IMR-90 (cell line): Measurements from ENCODE around the gene DCP1A. TPM values are rescaled to one million over a fixed set of nuclear protein-coding genes. Genes with fewer than 3 reads are reported as not detected.
A peak's percentile ranks its signal among the peaks of the same experiment; 100 is the strongest.

Experiments used
- ATAC-seq: fragments of 200-7000 bp; cut with Tn5 transposase; 2 replicates; pipeline ENCODE4 v1.9.1; 2020; ENCODE audit warnings: low read depth, mild to moderate bottlenecking, moderate library complexity
- BruUV-seq: library from RNA; stranded (reverse); fragments of 400-500 nt; replicated peaks from 2 replicates; lab custom pipeline; 2021; lab: Mats Ljungman, UMichigan
- CTCF ChIA-PET: fragments of 300-600 bp; formaldehyde crosslinking; extraction: SDS; loops from one replicate; lab custom pipeline; 2021; ENCODE audit warnings: antibody characterized with exemption; lab: Yijun Ruan, JAX
- POLR2A ChIA-PET: fragments of 300-600 bp; sonication (Branson Sonifier 250); formaldehyde crosslinking; loops from one replicate; lab custom pipeline; 2022; ENCODE audit warnings: antibody characterized with exemption; ENCODE audit not compliant: unreplicated experiment; lab: Charles Lee
- DNase-seq: peaks from one replicate; pipeline ENCODE4 v3.0.0; 2013
- H2AFZ ChIP-seq: replicated peaks from 2 replicates; pipeline ENCODE3; 2013; ENCODE audit warnings: low read length, mild to moderate bottlenecking; ENCODE audit not compliant: poor library complexity
- H2AK5ac ChIP-seq: 2 replicates; pipeline ENCODE4 v1.6.1; 2013; ENCODE audit warnings: low read depth, low read length, inconsistent platforms
- H2AK9ac ChIP-seq: replicated peaks from 2 replicates; pipeline ENCODE3; 2013; ENCODE audit warnings: mild to moderate bottlenecking, low read depth, low read length, moderate library complexity; ENCODE audit not compliant: poor library complexity
- H2BK120ac ChIP-seq: 2 replicates; pipeline ENCODE4 v1.6.1; 2013; ENCODE audit warnings: low read depth, low read length, inconsistent platforms
- H2BK15ac ChIP-seq: 3 replicates; pipeline ENCODE4 v1.6.1; 2013; ENCODE audit warnings: low read depth, low read length, inconsistent platforms
- H2BK20ac ChIP-seq: 2 replicates; pipeline ENCODE4 v1.6.1; 2013; ENCODE audit warnings: low read depth, mild to moderate bottlenecking, inconsistent platforms, low read length, moderate library complexity
- H2BK5ac ChIP-seq: 2 replicates; pipeline ENCODE4 v1.6.1; 2013; ENCODE audit warnings: mild to moderate bottlenecking, low read depth, low read length, inconsistent platforms; ENCODE audit not compliant: poor library complexity, severe bottlenecking
- H3K14ac ChIP-seq: replicated peaks from 2 replicates; pipeline ENCODE4 v1.6.1; 2013; ENCODE audit warnings: low read depth, low read length, inconsistent platforms
- H3K18ac ChIP-seq: 2 replicates; pipeline ENCODE4 v1.6.1; 2013; ENCODE audit warnings: low read depth, low read length, control low read depth
- H3K23ac ChIP-seq: 2 replicates; pipeline ENCODE4 v1.6.1; 2013; ENCODE audit warnings: low read depth, low read length, inconsistent platforms
- H3K27ac ChIP-seq: 2 replicates; pipeline ENCODE4 v1.5.1; 2013; ENCODE audit warnings: mild to moderate bottlenecking, control low read depth, low read length; ENCODE audit not compliant: insufficient read depth
- H3K27me3 ChIP-seq: 2 replicates; pipeline ENCODE4 v1.6.1; 2013; ENCODE audit warnings: low read length; ENCODE audit not compliant: control insufficient read depth, insufficient read depth
- H3K36me3 ChIP-seq: 2 replicates; pipeline ENCODE4 v1.6.1; 2013; ENCODE audit warnings: low read length, mixed read lengths; ENCODE audit not compliant: control insufficient read depth, insufficient read depth
- H3K4ac ChIP-seq: 2 replicates; pipeline ENCODE4 v1.6.1; 2013; ENCODE audit warnings: low read depth, low read length, inconsistent platforms
- H3K4me1 ChIP-seq: 2 replicates; pipeline ENCODE4 v1.6.1; 2013; ENCODE audit warnings: low read length, mixed read lengths; ENCODE audit not compliant: control insufficient read depth, insufficient read depth
- H3K4me2 ChIP-seq: 2 replicates; pipeline ENCODE4 v1.6.1; 2013; ENCODE audit warnings: low read depth, mild to moderate bottlenecking, control low read depth, low read length, moderate library complexity
- H3K4me3 ChIP-seq: 2 replicates; pipeline ENCODE4 v1.5.1; 2013; ENCODE audit warnings: low read depth, mild to moderate bottlenecking, control low read depth, low read length, moderate library complexity; ENCODE audit not compliant: insufficient read depth
- H3K56ac ChIP-seq: 2 replicates; pipeline ENCODE4 v1.6.1; 2013; ENCODE audit warnings: low read length, inconsistent platforms; ENCODE audit not compliant: insufficient read depth; ENCODE audit errors: extremely low read depth
- H3K79me1 ChIP-seq, 2 experiments: 2 replicates each; pipeline ENCODE4 v1.6.1; 2013; ENCODE audit warnings: low read length in 2 of 2, inconsistent platforms in 1 of 2, low read depth in 1 of 2
- H3K9ac ChIP-seq: 2 replicates; pipeline ENCODE4 v1.6.1; 2013; ENCODE audit warnings: low read depth, low read length, control low read depth
- H3K9me1 ChIP-seq: 2 replicates; pipeline ENCODE4 v1.6.1; 2013; ENCODE audit warnings: low read length, inconsistent platforms; ENCODE audit not compliant: insufficient read depth
- H3K9me3 ChIP-seq: 2 replicates; pipeline ENCODE4 v1.6.1; 2013; ENCODE audit warnings: low read length; ENCODE audit not compliant: control insufficient read depth, insufficient read depth
- H4K20me1 ChIP-seq: 2 replicates; pipeline ENCODE4 v1.6.1; 2013; ENCODE audit warnings: low read length, inconsistent platforms; ENCODE audit not compliant: insufficient read depth
- H4K5ac ChIP-seq: 2 replicates; pipeline ENCODE4 v1.6.1; 2013; ENCODE audit warnings: mild to moderate bottlenecking, low read depth, low read length, control low read depth
- H4K8ac ChIP-seq, 2 experiments: 2 replicates each; pipeline ENCODE4 v1.6.1; 2013; ENCODE audit warnings: low read depth in 2 of 2, low read length in 2 of 2, control low read depth in 1 of 2, inconsistent platforms in 1 of 2
- H4K91ac ChIP-seq: 2 replicates; pipeline ENCODE4 v1.6.1; 2013; ENCODE audit warnings: low read depth, low read length, inconsistent platforms; ENCODE audit not compliant: insufficient read depth
- BHLHE40 ChIP-seq: fragments of 150-350 bp; IDR thresholded peaks from 2 replicates; pipeline ENCODE4 v1.6.1; 2016; ENCODE audit warnings: mild to moderate bottlenecking, low read depth, low read length
- CEBPB ChIP-seq: IDR thresholded peaks from 2 replicates; pipeline ENCODE4 v1.6.1; 2012; ENCODE audit warnings: low read depth, low read length, improper control_type of control experiment
- CHD1 ChIP-seq: IDR thresholded peaks from 2 replicates; pipeline ENCODE4 v1.6.1; 2012; ENCODE audit warnings: low read depth, low read length, improper control_type of control experiment
- FOS ChIP-seq: fragments of 150-350 bp; IDR thresholded peaks from 2 replicates; pipeline ENCODE4 v1.6.1; 2016; ENCODE audit warnings: low read depth, low read length
- MAFK ChIP-seq: IDR thresholded peaks from 2 replicates; pipeline ENCODE4 v1.6.1; 2012; ENCODE audit warnings: low read depth, low read length, improper control_type of control experiment
- MXI1 ChIP-seq: IDR thresholded peaks from 2 replicates; pipeline ENCODE4 v1.6.1; 2012; ENCODE audit warnings: low read depth, mild to moderate bottlenecking, low read length, moderate library complexity, borderline replicate concordance
- NFE2L2 ChIP-seq: fragments of 150-350 bp; IDR thresholded peaks from 2 replicates; pipeline ENCODE4 v1.6.1; 2016; ENCODE audit warnings: low read depth, mild to moderate bottlenecking, low read length
- POLR2A ChIP-seq: IDR thresholded peaks from 2 replicates; pipeline ENCODE4 v1.6.1; 2012; ENCODE audit warnings: mild to moderate bottlenecking, low read depth, low read length
- RAD21 ChIP-seq: IDR thresholded peaks from 2 replicates; pipeline ENCODE4 v1.6.1; 2012; ENCODE audit warnings: low read length, improper control_type of control experiment
- RCOR1 ChIP-seq: IDR thresholded peaks from 2 replicates; pipeline ENCODE4 v1.6.1; 2012; ENCODE audit warnings: mild to moderate bottlenecking, low read length, improper control_type of control experiment; ENCODE audit not compliant: insufficient replicate concordance
- RFX5 ChIP-seq: IDR thresholded peaks from 2 replicates; pipeline ENCODE4 v1.8.0; 2012; ENCODE audit warnings: low read depth, mild to moderate bottlenecking, low read length, moderate library complexity
- SMC3 ChIP-seq: fragments of 150-350 bp; IDR thresholded peaks from 2 replicates; pipeline ENCODE4 v1.6.1; 2016; ENCODE audit warnings: low read depth, mild to moderate bottlenecking, antibody characterized with exemption, low read length, moderate library complexity
- WGBS, 2 experiments: methylation state at CpG; one replicate each; pipeline versions ENCODE4 v1.1.5 to v1.1.7; 2013; ENCODE audit warnings: missing lambda C conversion rate in 2 of 2; ENCODE audit not compliant: insufficient read length in 1 of 2; ENCODE audit errors: extremely low coverage in 2 of 2; 5-methylcytosine and 5-hydroxymethylcytosine counted together
- dilution Hi-C: fragments of 300-500 bp; cut with HindIII; formaldehyde crosslinking; loops from one replicate; pipeline ENCODE4 v1.14.3; 2018; ENCODE audit warnings: low sequenced_read_pairs; ENCODE audit not compliant: unreplicated experiment
- in situ Hi-C: fragments of 300-500 bp; cut with MboI; formaldehyde crosslinking; loops from 3 replicates; pipeline ENCODE4 v1.14.3; 2019; ENCODE audit warnings: low sequenced_read_pairs, inconsistent platforms, mixed read lengths
- intact Hi-C: fragments of 100-400 bp; cut with micrococcal nuclease; formaldehyde crosslinking; loops from 2 replicates; pipeline ENCODE4 v1.10.0; 2022
- polyA plus RNA-seq, 3 experiments: library from polyadenylated mRNA; depleted of rRNA; stranded (reverse); fragments of >200 nt; gene quantifications; 2 replicates each; pipeline ENCODE4 v1.2.3, GENCODE V29; 2012; ENCODE audit warnings: low replicate concordance in 1 of 3
- total RNA-seq: library from RNA; depleted of rRNA; stranded (reverse); fragments of >200 nt; gene quantifications from 2 replicates; pipeline ENCODE4 v1.2.3, GENCODE V29; 2012
- TF ChIP-seq, protein P1 (sequence below): fragments of 150-350 bp; IDR thresholded peaks from 2 replicates; pipeline ENCODE4 v1.6.1; 2016; ENCODE audit warnings: low read depth, mild to moderate bottlenecking, low read length, moderate library complexity, borderline replicate concordance
- TF ChIP-seq, protein P2 (sequence below): conservative IDR thresholded peaks from 2 replicates; pipeline ENCODE4 v1.5.1; 2012; ENCODE audit warnings: mild to moderate bottlenecking, low read depth, low read length, improper control_type of control experiment

Gene DCP1A
- total and polyA plus RNA-seq, 2 of the 4 experiments (the other 2 are of a cell fraction) = 13.2 to 30.1 TPM

DNA sequence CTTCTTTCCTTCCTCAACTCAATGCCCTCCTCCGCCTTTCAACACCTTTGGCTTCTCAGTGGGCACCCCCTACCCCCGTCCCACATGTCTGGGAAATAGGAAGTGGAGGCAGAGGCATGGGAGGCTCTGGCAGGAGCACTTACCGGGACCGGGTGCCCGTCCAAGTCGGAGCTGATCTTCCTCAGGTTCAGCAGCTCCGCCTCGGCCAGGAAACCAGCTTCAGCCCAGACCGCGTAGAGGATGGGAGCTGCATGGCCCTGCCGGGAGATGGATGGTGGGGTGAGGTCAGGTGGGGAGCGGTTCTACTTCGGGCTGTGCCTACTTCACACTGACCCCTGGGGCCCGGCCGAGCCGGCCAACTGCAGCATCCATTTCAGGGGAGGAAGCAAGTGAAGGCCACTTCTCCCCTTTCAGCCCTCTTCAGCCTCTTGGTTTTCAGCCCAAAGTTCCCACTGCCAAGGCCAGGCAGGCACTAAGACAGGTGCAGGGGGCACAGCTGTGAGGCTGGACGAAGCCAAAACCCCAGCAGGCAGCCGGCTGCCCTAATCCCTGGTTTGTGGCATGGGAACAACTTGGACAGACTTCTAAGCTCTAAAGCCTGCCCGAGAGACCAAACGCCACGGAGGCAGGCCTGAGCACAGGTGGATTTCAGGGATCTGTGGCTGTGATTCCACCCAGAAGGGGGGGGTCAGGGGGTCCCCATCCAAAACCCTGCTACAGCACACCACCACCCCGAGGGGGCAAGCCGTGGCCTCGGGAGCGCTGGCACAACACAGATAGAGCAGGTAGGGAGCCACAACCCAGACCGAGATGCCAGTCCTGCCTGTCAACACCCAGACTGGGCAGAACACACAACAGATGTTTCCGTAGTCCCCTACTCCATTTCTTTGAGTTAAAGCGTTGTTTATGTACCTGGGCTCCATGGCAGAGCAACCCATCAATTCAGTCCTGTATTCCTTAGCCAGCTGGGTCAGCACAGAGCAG, 106.1 kb downstream of the DCP1A start:
- 91% methylated on average over 10 of the region's 28 CpGs; no CpG with 5 or more reads in 1 of the 2 experiments for WGBS, 2 experiments
- dilution Hi-C loops = no loop called here
- Histone ChIP-seq H4K20me1 (peaks cover 71% of the 10 kb centered on the region), H3K18ac (no peak overlapping the region), H3K4me1 (peaks cover 35% of the 10 kb centered on the region), H3K9me3 (no peaks in the 10 kb centered on the region), H3K36me3 (peaks cover 60% of the 10 kb centered on the region), H2AK9ac (no peak overlapping the region), H2BK15ac (no peak overlapping the region), H3K14ac (no peak overlapping the region), H4K5ac (no peak overlapping the region), H3K79me1 (peaks cover 17 to 73% of the 10 kb centered on the region in 2 experiments; a peak in 3 of 4 replicates), H3K4me2 (no peak overlapping the region), H3K9ac (no peak overlapping the region), H3K27me3 (no peaks in the 10 kb centered on the region), H3K4me3 (no peak overlapping the region), H2AK5ac (no peak overlapping the region), H2BK20ac (no peak overlapping the region), H2BK5ac (peak overlapping the region; percentile 6), H4K91ac (no peak overlapping the region), H2AFZ (no peak overlapping the region), H3K56ac (no peak overlapping the region), H3K4ac (no peak overlapping the region), H3K27ac (peak overlapping the region; percentile 14; the same call in 1 of the 2 replicates), H2BK120ac (no peak overlapping the region), H3K23ac (no peak overlapping the region), H4K8ac (no peak overlapping the region; a peak in 1 of 4 replicates), H3K9me1 (peaks cover 26% of the 10 kb centered on the region)
- intact Hi-C loops = no loop called here
- in situ Hi-C loops = no loop called here
- ChIA-PET CTCF (no interaction called here), POLR2A (interaction anchor here (0.7 kb wide), 1 partner anchor 10 kb away, joined by 3 read pairs; no protein-coding TSS in a partner anchor)
- no TSS peak for BruUV-seq
- ATAC-seq (no peak), DNase-seq (no peak)
- TF ChIP-seq CHD1 (no peak), SMC3 (no peak), RFX5 (no peak), MAFK (no peak), FOS (no peak), RAD21 (no peak), POLR2A (no peak), CEBPB (no peak), BHLHE40 (no peak), RCOR1 (no peak), MXI1 (no peak), NFE2L2 (no peak)
- TF ChIP-seq, protein P1, sequence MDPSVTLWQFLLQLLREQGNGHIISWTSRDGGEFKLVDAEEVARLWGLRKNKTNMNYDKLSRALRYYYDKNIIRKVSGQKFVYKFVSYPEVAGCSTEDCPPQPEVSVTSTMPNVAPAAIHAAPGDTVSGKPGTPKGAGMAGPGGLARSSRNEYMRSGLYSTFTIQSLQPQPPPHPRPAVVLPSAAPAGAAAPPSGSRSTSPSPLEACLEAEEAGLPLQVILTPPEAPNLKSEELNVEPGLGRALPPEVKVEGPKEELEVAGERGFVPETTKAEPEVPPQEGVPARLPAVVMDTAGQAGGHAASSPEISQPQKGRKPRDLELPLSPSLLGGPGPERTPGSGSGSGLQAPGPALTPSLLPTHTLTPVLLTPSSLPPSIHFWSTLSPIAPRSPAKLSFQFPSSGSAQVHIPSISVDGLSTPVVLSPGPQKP = no peak
- TF ChIP-seq, protein P2, sequence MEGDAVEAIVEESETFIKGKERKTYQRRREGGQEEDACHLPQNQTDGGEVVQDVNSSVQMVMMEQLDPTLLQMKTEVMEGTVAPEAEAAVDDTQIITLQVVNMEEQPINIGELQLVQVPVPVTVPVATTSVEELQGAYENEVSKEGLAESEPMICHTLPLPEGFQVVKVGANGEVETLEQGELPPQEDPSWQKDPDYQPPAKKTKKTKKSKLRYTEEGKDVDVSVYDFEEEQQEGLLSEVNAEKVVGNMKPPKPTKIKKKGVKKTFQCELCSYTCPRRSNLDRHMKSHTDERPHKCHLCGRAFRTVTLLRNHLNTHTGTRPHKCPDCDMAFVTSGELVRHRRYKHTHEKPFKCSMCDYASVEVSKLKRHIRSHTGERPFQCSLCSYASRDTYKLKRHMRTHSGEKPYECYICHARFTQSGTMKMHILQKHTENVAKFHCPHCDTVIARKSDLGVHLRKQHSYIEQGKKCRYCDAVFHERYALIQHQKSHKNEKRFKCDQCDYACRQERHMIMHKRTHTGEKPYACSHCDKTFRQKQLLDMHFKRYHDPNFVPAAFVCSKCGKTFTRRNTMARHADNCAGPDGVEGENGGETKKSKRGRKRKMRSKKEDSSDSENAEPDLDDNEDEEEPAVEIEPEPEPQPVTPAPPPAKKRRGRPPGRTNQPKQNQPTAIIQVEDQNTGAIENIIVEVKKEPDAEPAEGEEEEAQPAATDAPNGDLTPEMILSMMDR = no peak
